PC-3 (cell line): ENCODE measurements around the gene STXBP1. TPM values are rescaled to one million over a fixed set of nuclear protein-coding genes. Genes with fewer than 3 reads are reported as not detected.

ENCODE experiments used
- ATAC-seq: fragments of 200-7000 bp; cut with Tn5 transposase; 2 replicates; pipeline ENCODE4 v1.9.1; 2020; ENCODE audit warnings: mild to moderate bottlenecking, moderate library complexity
- BruUV-seq: library from RNA; stranded (reverse); fragments of 400-500 nt; replicated peaks from 2 replicates; lab custom pipeline; 2021; lab: Mats Ljungman, UMichigan
- CTCF ChIA-PET: fragments of 300-600 bp; sonication (Branson Sonifier 250); formaldehyde crosslinking; loops from one replicate; lab custom pipeline; 2022; ENCODE audit warnings: antibody characterized with exemption; lab: Charles Lee
- POLR2A ChIA-PET: fragments of 300-600 bp; sonication (Branson Sonifier 250); formaldehyde crosslinking; loops from one replicate; lab custom pipeline; 2022; ENCODE audit warnings: antibody characterized with exemption; ENCODE audit not compliant: unreplicated experiment; lab: Charles Lee
- DNase-seq: peaks from one replicate; pipeline ENCODE4 v3.0.0-alpha.2; 2015
- H2AFZ ChIP-seq: fragments of 300-600 bp; sonication (generic); 2 replicates; pipeline ENCODE4 v1.6.0; 2016; ENCODE audit warnings: antibody characterized with exemption, low read length
- H3F3A ChIP-seq: fragments of 300-600 bp; sonication (generic); one replicate; pipeline ENCODE4 v1.6.0; 2017; ENCODE audit warnings: antibody characterized with exemption, low read length, control low read depth, mild to moderate bottlenecking; ENCODE audit not compliant: unreplicated experiment
- H3K27ac ChIP-seq: fragments of 300-600 bp; sonication (generic); 2 replicates; pipeline ENCODE4 v1.5.1; 2016; ENCODE audit warnings: mild to moderate bottlenecking, low read length
- H3K27me3 ChIP-seq: fragments of 300-600 bp; sonication (generic); 2 replicates; pipeline ENCODE4 v1.6.1; 2016; ENCODE audit warnings: low read length, mixed read lengths
- H3K36me3 ChIP-seq: fragments of 300-600 bp; sonication (generic); 2 replicates; pipeline ENCODE4 v1.6.1; 2016; ENCODE audit warnings: low read depth, mixed run types, low read length, mixed read lengths
- H3K4me1 ChIP-seq: fragments of 300-600 bp; sonication (generic); 2 replicates; pipeline ENCODE4 v1.5.1; 2016; ENCODE audit warnings: low read length; ENCODE audit not compliant: insufficient read depth
- H3K4me2 ChIP-seq: fragments of 300-600 bp; sonication (generic); 2 replicates; pipeline ENCODE4 v1.6.0; 2016; ENCODE audit warnings: low read length
- H3K4me3 ChIP-seq: fragments of 300-600 bp; sonication (generic); 2 replicates; pipeline ENCODE4 v1.5.1; 2016; ENCODE audit warnings: mild to moderate bottlenecking, low read length, mixed read lengths
- H3K79me2 ChIP-seq: fragments of 300-600 bp; sonication (generic); 2 replicates; pipeline ENCODE4 v1.6.1; 2017; ENCODE audit warnings: low read length, mixed read lengths
- H3K9ac ChIP-seq: fragments of 300-600 bp; sonication (generic); 2 replicates; pipeline ENCODE4 v1.6.0; 2016; ENCODE audit warnings: mild to moderate bottlenecking, low read length
- H3K9me2 ChIP-seq: fragments of 300-600 bp; sonication (generic); replicated peaks from 2 replicates; pipeline ENCODE4 v1.6.1; 2016; ENCODE audit warnings: mixed run types, low read length, mixed read lengths
- H3K9me3 ChIP-seq: fragments of 300-600 bp; sonication (generic); 2 replicates; pipeline ENCODE4 v1.6.1; 2016; ENCODE audit warnings: low read length, mixed read lengths
- H4K20me1 ChIP-seq: fragments of 300-600 bp; sonication (generic); 2 replicates; pipeline ENCODE4 v1.6.1; 2016; ENCODE audit warnings: low read length, mixed read lengths
- EZH2 ChIP-seq: fragments of 300-600 bp; sonication (generic); IDR thresholded peaks from one replicate; pipeline ENCODE4 v1.6.1; 2017; ENCODE audit warnings: antibody characterized with exemption, mild to moderate bottlenecking, low read length; ENCODE audit not compliant: unreplicated experiment
- EZH2phosphoT487 ChIP-seq: fragments of 300-600 bp; sonication (generic); IDR thresholded peaks from 2 replicates; pipeline ENCODE4 v1.6.1; 2018; ENCODE audit warnings: mild to moderate bottlenecking, antibody characterized with exemption, low read length, borderline replicate concordance
- intact Hi-C: fragments of 100-400 bp; cut with micrococcal nuclease; formaldehyde crosslinking; loops from 2 replicates; pipeline ENCODE4 v1.9.0; 2023
- total RNA-seq: library from RNA; depleted of rRNA; stranded (reverse); fragments of >200 nt; gene quantifications from 2 replicates; pipeline ENCODE4 v1.2.3, GENCODE V29; 2014
- TF ChIP-seq, protein P1 (sequence below): fragments of 300-600 bp; sonication (generic); conservative IDR thresholded peaks from 2 replicates; pipeline ENCODE4 v1.5.1; 2017; ENCODE audit warnings: antibody characterized with exemption, low read depth, mild to moderate bottlenecking, low read length

STXBP1 gene
- total RNA-seq, 1 experiment from 2014 or later: 9.1 TPM

DNA sequence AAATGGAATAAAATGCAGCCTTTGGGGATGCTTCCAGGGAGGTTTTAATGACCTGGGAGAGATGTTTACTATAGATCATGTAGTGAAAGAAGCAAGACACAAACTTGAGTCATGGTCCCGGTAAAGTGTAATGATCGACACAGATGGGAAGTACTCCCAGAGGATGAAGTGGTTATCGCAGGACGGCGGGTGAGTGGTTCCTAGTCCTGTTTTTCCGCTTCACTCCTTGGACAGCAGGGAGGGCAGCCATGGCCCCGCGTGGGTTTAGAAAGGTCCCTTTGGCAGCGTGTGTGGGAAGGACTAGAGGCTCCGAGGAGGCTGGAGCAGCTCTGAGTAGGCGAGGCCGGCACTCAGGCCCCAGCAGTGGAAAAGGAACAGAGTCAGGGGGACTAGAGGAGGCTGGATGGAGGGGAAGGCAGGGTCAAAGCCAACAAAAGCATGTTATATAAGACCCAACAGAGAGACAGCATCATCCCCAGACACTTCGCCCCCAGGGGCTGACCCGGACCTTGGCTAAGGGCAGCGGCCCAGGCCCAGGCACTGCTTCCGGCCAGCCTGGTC is 49.2 kb upstream of the STXBP1 start:
- H3F3A ChIP-seq: peaks cover 10% of the 10 kb centered on the region
- intact Hi-C loops: loop anchor here (2.0 kb wide), 1 partner anchor 16 kb away; no protein-coding TSS in a partner anchor
- H3K9me3 ChIP-seq: no peaks in the 10 kb centered on the region
- no peaks in the 10 kb centered on the region for H3K27me3 ChIP-seq
- H3K79me2 ChIP-seq: peaks cover 92% of the 10 kb centered on the region
- H3K4me3 ChIP-seq: peak overlapping the region; percentile 55
- peak overlapping the region; percentile 94 for H3K27ac ChIP-seq
- no peak overlapping the region for H2AFZ ChIP-seq
- peaks cover 21% of the 10 kb centered on the region for H3K36me3 ChIP-seq
- H3K4me1 ChIP-seq: peaks cover 75% of the 10 kb centered on the region
- peak overlapping the region; percentile 79 for H3K4me2 ChIP-seq
- no TSS peak for BruUV-seq
- no peak for TF ChIP-seq EZH2phosphoT487
- TF ChIP-seq, protein P1, sequence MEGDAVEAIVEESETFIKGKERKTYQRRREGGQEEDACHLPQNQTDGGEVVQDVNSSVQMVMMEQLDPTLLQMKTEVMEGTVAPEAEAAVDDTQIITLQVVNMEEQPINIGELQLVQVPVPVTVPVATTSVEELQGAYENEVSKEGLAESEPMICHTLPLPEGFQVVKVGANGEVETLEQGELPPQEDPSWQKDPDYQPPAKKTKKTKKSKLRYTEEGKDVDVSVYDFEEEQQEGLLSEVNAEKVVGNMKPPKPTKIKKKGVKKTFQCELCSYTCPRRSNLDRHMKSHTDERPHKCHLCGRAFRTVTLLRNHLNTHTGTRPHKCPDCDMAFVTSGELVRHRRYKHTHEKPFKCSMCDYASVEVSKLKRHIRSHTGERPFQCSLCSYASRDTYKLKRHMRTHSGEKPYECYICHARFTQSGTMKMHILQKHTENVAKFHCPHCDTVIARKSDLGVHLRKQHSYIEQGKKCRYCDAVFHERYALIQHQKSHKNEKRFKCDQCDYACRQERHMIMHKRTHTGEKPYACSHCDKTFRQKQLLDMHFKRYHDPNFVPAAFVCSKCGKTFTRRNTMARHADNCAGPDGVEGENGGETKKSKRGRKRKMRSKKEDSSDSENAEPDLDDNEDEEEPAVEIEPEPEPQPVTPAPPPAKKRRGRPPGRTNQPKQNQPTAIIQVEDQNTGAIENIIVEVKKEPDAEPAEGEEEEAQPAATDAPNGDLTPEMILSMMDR: no peak
- no peak for TF ChIP-seq EZH2
- no peaks in the 10 kb centered on the region for H4K20me1 ChIP-seq
- H3K9ac ChIP-seq: peak overlapping the region; percentile 66
- ATAC-seq: peak; percentile 21
- H3K9me2 ChIP-seq: no peaks in the 10 kb centered on the region
- POLR2A ChIA-PET: no interaction called here
- peak; percentile 83 for DNase-seq
- CTCF ChIA-PET: no interaction called here

DNA sequence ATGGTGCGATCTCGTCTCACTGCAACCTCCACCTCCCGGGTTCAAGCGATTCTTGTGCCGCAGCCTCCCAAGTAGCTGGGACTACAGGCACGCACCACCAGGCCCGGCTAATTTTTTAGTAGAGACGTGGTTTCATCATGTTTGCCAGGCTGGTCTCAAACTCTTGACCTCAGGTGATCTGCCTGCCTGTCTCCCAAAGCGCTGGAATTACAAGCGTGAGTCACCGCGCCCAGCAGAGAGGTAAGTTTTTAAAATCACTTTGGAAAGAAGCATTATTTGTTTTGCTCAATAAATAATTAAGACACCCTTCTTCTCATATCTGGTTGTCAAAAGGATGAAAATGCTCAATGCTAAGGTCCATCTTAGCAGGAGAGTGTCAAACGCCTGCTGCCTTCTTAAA is 48.5 kb upstream of the STXBP1 start:
- POLR2A ChIA-PET: no interaction called here
- peak overlapping the region; percentile 94 for H3K27ac ChIP-seq
- H3K4me2 ChIP-seq: peak overlapping the region; percentile 79
- H3K9me2 ChIP-seq: no peaks in the 10 kb centered on the region
- no peaks in the 10 kb centered on the region for H4K20me1 ChIP-seq
- no TSS peak for BruUV-seq
- H3K9me3 ChIP-seq: no peaks in the 10 kb centered on the region
- H3K79me2 ChIP-seq: peaks cover 92% of the 10 kb centered on the region
- DNase-seq (peak; percentile 57), ATAC-seq (no peak)
- CTCF ChIA-PET: no interaction called here
- no peak overlapping the region for H2AFZ ChIP-seq
- no peaks in the 10 kb centered on the region for H3K27me3 ChIP-seq
- H3K36me3 ChIP-seq: peaks cover 21% of the 10 kb centered on the region
- H3F3A ChIP-seq: peaks cover 10% of the 10 kb centered on the region
- H3K9ac ChIP-seq: peak overlapping the region; percentile 66
- peak overlapping the region; percentile 55; the same call in 1 of the 2 replicates for H3K4me3 ChIP-seq
- no peak for TF ChIP-seq EZH2
- intact Hi-C loops: loop anchor here (2.0 kb wide), 1 partner anchor 15 kb away; no protein-coding TSS in a partner anchor
- peaks cover 68% of the 10 kb centered on the region for H3K4me1 ChIP-seq

DNA sequence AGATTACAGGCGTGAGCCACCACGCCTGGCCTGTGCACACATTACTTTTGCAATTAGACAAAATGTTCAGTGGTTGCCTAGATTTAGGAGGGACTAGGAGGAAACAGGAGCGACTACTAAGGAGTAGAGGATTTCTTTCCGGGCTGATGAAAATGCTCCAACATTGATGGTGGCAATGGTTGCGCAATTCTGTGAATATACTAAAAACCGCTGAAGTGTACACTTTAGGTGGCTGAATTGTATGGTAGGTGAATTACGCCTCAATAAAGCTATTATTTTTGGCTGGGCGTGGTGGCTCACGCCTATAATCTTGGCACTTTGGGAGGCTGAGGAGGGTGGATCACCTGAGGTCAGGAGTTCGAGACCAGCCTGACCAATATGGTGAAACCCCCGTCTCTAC is 46.8 kb upstream of the STXBP1 start:
- TF ChIP-seq EZH2phosphoT487 (no peak), EZH2 (no peak)
- TF ChIP-seq, protein P1: no peak
- H3K4me3 ChIP-seq: no peak overlapping the region
- no peaks in the 10 kb centered on the region for H3K27me3 ChIP-seq
- no peak overlapping the region for H3K9ac ChIP-seq
- no peaks in the 10 kb centered on the region for H4K20me1 ChIP-seq
- ATAC-seq: no peak
- CTCF ChIA-PET: no interaction called here
- peaks cover 77% of the 10 kb centered on the region for H3K79me2 ChIP-seq
- POLR2A ChIA-PET: no interaction called here
- no TSS peak for BruUV-seq
- H3K9me3 ChIP-seq: no peaks in the 10 kb centered on the region
- H3K9me2 ChIP-seq: no peaks in the 10 kb centered on the region
- intact Hi-C loops: no loop called here
- no peak for DNase-seq
- peaks cover 10% of the 10 kb centered on the region for H3F3A ChIP-seq
- H2AFZ ChIP-seq: no peak overlapping the region
- H3K36me3 ChIP-seq: peaks cover 13% of the 10 kb centered on the region
- H3K4me1 ChIP-seq: peaks cover 64% of the 10 kb centered on the region
- H3K4me2 ChIP-seq: peak overlapping the region; percentile 10; the same call in 1 of the 2 replicates
- no peak overlapping the region for H3K27ac ChIP-seq
